Germinal center (tissue), 1 donor: ENCODE results near the gene ZNF497.

Source experiments
- DNase-seq: peaks from one replicate; pipeline ENCODE4 v3.0.0; 2012; ENCODE audit warnings: mixed read lengths, low spot score

ZNF497 gene

DNA sequence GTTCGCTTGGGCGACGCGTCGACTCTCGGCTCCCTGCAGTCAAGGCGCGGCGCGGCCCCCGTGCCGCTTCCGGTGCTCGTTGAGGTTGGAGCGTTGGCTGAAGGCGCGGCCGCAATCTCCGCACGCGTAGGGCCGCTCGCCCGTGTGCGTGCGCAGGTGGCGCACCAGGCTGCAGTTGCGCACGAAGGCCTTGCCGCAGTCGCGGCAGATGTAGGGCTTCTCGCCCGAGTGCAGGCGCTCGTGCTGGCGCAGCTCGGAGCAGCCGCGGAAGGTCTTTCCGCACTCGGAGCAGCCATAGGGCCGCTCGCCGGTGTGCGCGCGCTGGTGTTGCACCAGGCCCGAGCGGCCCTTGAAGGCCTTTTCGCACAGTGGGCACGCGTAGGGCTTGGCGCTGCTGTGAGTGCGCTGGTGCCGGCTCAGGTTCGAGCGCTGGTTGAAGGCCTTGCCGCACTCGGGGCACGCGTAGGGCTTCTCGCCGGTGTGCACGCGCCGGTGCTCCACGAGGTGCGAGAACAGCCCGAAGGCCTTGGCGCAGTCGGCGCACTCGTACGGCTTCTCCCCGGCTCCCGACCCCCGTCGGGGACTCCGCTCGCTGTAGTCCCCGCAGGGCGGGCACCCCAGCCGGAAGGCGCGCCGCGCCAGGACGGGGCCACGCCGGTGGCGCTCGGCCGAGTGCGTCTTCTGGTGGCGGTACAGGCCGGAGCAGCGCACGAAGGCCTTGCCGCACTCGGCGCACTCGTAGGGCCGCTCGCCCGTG lies 5.3 kb upstream of the ZNF497 start:
- no peak for DNase-seq

DNA sequence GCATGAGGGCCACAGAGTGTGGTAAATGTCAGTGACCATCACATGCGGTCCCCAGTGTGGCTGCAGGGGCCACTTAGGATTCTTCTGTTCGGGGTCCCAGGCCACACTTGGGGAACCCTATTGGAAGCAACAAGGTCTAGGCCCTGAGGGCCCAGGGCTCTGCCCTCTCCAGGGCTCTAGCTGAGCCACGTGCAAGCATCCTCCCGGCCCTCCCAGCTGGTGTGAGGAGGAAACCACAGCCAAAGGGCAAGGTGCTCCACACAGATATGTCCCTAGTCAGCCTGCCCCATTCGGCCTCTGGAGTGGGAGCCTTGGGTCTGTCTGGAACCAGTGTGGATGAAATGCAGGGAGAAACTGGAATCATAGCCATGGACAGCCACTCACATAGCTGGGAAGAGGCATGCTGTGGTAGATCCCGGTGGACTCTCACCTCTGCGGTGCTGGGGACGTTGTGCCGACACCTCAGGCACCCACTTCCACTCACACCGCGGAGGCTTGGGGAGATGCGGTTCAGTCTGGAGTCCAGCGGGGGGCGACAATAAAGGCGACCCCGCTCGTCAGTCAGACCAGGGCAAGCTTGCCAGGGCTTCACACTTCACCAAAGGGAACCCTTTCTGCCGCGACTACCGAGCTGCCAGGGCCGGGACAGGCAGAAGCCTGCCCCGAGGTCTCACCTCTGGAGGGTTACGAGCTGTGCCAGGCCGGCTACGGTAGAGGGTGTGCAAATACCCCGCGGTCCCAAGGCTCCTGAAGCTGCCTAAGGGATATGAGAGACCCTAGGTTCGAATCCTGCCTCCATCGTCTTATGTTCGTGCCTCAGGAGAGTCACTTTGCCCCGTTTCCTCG lies 4.3 kb upstream of the ZNF497 start:
- DNase-seq = no peak

GRCh38 chr19:58364146-58364545 lies 1.6 kb upstream of the ZNF497 start:
- DNase-seq = no peak

DNA sequence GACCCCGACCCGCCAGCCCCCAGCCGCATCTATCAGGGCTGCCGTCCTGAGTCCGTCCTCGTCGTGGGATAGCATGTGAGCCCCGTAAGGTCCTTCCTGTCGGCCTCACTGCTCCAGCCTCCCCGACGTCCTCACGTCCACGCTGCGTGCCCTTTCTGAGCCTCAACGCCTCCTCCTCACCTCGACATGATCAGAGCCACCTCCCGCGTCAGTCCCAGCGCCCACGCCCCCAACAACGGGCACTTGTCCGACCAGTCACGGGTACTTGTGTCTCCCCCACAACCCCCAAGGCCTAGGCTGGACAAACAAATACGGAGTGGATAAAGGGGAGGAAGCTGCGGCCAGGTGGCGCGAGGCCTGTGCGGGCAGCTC lies 665 bp downstream of the ZNF497 start:
- peak; percentile 44 for DNase-seq

- DNase-seq = no peak
These were observed 4.9 kb downstream of the ZNF497 start for GRCh38 chr19:58357481-58358145.

DNA sequence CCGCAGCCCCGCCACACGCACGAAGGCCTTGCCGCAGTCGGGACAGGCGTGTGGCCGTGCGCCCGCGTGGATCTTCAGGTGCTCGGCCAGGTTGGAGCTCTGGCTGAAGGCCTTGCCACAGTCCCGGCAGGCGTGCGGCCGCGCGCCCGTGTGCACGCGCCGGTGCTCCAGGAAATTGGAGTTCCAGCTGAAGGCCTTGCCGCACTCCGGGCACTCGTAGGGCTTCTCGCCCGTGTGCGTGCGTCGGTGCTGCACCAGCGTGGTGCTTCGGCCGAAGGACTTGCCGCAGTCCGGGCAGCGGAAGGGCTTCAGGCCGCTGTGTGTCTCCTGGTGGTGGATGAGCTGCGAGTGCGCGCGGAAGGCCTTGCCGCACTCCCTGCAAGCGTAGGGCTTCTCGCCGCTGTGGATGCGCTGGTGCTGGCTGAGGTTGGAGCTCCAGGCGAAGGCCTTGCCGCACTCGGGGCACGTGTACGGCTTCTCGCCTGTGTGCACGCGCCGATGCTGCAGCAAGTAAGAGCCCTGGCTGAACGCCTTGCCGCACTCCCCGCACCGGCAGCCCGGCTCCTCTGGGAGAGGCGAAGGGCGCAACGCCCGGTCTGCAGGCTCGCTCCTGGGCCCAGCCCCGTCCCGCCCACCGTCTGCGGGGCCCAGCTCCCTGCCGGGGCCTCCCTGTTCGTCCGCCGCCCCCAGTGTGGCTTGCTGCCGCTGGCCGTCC lies 5.6 kb downstream of the ZNF497 start:
- DNase-seq = no peak

GRCh38 chr19:58355908-58356765 lies 6.4 kb downstream of the ZNF497 start:
- DNase-seq = peak; percentile 41

DNA sequence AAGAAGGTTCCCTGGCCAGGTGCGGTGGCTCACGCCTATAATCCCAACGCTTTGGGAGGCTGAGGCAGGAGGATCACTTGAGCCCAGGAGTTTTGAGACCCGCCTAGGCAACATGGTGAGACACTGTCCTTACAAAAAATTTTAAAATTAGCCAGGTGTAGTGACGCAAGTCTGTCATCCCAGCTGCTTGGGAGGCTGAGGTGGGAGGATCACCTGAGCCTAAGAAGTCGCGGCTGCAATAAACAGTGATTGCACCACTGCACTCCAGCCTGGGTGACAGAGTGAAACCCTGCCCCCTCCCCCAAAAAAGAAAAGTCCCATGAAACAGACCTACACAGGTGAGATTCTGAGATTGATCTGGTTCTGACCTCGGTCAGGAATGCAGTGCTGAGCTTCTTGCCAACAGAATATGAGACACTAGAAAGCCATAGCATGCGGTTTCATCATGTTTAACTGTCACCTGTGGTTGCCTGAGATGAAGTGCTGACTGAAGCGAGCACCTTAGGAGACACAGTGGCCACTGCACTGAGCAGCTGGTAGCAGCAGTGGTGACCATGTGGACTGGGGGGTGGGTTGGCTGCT lies 7.2 kb downstream of the ZNF497 start:
- no peak for DNase-seq

GRCh38 chr19:58354478-58355030 lies 8.0 kb downstream of the ZNF497 start:
- no peak for DNase-seq

DNA sequence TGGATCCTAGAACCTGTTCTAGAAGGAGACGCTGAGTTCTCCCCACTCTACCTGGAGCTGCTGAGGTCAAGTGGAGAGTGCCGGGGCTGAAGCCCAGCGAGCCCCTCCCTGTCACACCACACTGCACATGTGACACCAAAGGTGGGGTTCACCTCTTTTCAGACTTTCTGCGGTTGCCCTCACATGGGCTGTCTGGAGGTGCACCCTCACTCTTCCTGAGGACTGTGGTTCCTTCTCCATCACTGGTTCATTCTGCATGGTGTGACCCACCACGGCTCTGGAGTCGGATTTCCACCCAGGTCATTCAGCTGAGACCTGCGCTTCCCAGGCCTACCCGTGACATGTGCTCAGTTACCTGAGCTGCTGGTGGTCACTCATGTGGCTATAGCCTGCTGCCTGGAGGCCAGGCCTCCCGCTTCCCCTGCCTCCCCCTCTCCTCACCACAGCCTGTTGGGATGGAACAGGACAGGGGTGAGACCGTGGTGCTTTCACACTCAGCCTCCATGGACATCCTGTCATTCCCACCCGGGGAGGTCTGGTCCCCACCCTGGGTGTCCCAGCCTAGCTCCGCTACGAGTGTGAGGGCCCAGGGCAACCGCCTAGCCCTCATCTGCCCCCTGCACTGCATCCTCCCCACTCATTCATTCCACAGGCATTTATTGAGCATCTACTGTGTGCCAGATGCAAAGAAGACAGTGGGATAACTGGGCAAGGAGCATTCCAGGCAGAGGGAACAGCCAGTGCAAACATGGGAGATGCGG lies 8.7 kb downstream of the ZNF497 start:
- no peak for DNase-seq

DNA sequence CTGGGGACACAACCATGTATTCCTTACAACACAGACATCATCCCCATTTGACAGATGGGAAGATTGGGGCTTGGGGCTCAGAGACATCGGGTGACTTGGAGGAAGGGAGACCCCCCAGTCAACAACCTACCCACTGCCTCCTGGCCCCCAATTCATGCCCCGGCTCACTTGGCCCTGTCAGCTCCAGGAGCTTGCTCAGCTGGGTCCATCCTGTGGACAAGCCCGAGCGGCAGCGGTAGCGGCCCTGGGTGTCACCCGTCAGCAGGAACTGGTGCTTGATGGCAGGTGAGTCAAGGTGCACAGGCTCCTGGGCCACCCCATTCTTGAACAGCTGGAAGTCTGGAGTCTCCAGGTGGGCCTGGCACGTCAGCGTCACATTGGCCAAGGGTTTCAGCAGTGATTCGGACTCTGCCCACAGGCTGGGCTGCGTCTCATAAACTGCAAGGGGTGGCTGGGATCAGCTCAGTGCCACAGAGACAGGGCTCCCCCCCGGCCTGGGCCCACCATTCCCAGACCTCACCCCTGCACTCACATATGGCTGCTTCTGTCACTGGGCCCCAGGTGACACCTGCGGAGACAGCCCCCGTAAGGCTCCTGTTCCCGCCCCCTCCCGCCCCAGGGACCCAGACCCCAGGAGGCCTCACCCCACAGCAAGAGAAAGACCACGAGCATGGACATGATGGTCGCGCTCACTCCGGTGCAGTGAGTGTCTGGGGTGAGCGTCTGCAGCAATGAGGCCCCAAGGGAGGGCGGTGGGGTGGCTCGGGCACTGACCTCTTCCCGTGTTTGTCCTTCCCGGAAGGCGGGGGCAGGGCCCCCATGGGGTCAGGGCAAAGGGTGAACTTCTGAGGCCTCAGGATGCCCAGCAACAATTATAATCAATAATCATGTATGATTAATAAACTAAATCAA lies 9.5 kb downstream of the ZNF497 start, which contains the start of gene A1BG:
A1BG (minus strand) TSS at position 733 of the 912 bp plus-strand sequence; CDS start at position 678, 55 bp downstream.
- no peak for DNase-seq

DNA sequence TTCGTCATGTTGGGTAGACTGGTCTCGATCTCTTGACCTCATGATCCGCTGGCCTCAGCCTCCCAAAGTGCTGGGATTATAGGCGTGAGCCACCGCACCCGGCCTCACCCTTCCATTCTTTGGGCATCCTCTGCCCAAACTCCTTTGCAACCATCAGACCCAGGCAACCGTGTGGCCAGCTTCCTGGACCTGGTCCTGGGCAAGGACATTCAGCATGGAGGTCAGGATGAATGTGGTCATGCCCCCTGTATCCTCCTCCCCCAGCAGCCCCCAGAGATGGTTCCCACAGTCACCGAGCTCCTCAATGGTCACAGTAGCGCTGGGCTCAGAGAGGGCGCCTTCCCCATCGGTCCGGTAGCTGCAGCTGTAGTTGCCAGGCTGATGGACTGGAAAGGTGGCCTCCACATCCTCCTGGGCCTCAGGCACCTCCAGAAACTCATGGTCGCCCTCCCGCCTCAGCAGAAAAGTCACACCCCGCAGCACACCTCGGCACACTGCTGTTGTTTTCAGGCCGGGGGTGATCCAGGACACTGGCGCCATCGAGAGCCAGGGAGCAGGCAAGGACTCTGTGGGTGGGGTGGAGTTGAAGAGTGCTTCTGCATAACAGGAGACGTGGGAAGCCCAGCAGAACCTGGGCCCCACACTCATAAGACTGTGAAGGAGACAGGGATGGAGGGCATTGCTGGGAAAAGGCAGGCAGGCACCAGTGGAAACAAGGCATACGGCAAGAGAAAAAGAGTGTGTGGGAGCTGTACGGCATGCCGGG lies 10.4 kb downstream of the ZNF497 start:
- no peak for DNase-seq

GRCh38 chr19:58351558-58351878 lies 11.0 kb downstream of the ZNF497 start:
- DNase-seq = no peak

- DNase-seq = no peak
These were observed 11.5 kb downstream of the ZNF497 start for GRCh38 chr19:58350871-58351557.

DNA sequence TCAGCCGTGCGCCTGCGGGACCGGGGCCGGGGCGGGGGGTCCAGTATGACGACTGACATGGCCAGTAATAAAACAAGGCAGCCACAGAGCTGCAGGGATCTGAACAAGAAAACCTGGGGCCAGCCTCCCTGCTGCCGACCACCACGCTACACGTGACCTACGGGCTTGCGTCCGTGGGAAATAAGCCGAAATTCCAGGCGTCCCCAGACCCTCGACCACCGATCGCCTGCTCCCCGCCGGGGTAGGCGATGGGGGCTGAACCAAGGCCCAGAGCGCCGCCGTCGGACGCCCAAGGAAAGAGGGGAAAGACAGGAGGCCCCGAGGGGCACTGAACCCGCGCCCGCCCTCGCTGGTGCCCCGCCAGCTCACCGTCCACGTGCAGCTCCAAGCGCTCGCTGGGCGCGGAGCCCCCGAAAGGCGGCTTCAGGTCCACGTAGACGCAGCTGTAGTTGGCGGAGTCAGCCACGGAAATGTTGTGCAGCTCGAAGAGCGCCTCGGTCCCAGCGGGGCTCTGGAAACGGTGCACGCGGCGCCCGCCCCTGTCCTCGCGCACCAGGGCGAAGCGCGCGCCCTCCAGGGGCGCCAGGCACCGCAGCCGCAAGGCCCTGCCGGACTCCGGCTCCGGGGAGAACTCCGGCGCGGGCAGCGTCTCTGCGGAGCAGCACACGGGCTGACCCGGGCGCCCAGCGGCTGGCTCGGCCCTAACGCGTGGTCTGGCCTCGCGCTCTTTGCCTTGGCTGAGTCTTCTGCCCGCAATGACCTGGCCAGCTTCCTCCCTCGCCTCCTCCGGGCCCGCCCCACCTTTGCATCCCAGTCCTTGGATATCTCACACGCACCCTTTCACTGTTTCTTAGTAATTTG lies 12.3 kb downstream of the ZNF497 start:
- DNase-seq = no peak

GRCh38 chr19:58349590-58349989 lies 13.0 kb downstream of the ZNF497 start:
- DNase-seq = no peak
